Stimulated activated CD4-positive, alpha-beta T cell treated with anti-CD3 and anti-CD28 coated beads, TNF-alpha, amount 100 ng/mL, for 4 hours (primary cell): Measurements from ENCODE around the gene FUBP1.
"Not testable (repeated sequence)": the region's sequence is repeated elsewhere in the genome, so short reads cannot be mapped to it uniquely, and the experiment has no call there.

ENCODE experiments used
- DNase-seq, 3 experiments: peaks; one replicate each; pipeline ENCODE4 v3.0.0-alpha.2; 2020; ENCODE audit warnings: low read depth in 3 of 3

Gene FUBP1

DNA sequence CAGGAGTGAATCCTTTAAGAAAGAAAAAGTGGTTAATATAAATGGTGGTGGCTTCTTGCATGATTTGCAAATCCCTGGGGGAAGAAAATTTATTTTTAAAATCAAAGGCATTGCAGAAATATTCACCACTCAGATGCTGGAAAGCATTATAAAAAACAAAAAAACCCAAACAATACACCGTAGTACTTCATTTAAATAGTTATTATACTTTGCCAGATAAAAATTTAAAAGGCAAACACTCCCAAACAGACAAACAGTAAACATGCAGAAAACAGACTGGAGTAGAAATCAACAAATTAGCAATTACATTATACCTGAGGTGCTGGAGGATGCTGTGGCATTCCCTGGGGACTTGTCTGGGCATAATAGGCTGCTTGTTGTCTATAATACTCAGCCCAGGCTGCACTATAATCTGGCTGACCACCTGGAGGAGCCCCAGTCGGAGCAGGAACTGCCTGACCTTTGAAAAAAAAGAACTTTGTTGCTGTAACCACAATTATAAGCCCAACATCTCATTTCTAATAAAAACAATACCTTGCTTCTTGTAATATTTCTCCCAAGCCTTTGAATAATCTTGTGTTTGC, 29.9 kb downstream of the FUBP1 start:
- no peak for DNase-seq

DNA sequence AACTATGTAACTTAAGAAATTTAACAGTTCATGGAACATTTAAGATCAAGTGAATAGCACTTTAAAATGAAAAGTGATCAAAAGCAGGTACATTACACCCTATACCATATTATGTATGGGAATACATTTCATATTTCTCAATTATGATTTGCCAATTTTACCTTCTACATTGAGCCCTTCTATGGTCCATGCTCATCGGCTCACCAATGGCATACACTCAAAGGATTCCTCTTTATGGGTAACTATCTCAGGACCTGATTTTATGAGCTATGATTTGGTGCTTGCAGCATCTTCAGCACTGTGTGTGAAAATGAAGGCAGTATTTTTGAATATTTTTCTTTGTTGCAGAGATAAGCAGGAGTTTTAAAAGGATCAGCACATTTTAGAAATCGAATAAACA, 33.5 kb downstream of the FUBP1 start:
- no peak for DNase-seq

- no peak for DNase-seq
Observed at GRCh38 chr1:77942400-77943140, 36.3 kb downstream of the FUBP1 start.

DNA sequence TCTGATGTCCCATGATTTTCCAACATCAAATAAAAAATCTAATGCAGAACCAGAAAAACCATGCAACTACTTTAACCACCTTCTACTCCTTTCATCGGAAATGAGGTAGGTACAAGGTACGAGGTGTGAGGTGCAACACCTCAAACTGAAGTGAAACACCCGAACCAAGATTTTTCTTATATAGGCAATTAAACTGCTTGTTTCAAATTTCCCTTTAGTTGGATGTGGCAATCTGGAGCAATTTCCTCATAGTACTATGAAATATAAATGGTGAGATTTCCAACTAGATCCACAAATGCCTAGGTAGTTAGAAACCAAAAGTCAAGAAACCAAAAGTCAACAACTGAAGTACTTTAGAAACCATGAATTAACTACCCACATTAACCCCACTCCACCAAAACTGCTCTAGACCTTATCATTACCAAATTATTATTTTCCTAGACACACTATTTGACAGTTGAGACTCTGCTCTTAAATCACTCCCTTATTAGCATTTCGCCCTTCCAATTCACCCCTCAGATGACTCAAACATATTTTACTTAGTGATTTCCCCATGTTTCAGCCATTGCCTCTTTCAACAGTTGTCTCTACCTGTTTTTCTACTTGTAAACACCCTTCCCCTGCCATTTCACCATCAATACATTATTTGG, 37.8 kb downstream of the FUBP1 start:
- no peak for DNase-seq

DNA sequence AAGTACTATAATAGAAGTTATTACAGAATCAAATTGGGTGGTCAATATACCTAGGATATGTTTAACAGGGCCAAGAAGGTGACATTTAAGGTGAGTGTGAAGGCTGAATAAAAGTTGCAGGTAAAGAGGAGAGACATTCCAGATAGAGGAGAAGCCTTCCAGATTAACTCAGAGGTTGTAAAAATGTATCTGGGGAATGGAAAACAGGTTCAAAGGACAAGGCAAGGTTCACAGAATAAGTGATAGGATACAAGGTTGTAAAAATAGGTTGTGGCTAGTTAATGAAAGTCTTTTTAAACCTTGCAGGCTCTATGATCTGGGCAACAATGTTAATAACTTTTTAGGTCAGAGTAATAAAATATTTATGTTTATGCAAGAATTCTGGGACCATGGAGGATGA, 40.2 kb downstream of the FUBP1 start:
- DNase-seq: no peak

DNA sequence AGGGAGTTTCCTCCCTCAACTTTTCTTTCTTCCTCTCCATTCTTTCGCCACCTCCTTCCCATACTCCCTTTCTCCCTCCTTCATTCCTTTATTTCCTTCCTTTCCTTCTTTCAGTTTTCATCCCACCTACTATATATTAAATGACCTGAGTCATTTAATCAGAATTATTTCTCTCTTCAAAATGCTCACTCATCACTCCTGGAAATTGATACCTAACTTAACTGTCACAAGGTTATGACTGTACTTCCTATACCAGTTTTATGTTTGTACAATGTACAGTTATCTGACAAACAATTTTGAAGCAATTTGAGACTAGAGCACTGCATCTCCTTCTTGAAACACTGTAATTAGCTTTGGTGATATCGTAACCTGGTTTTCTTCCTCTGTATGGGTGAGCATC, 49.1 kb downstream of the FUBP1 start:
- no peak for DNase-seq

- DNase-seq: no peak
Observed at GRCh38 chr1:77927414-77927813, 51.5 kb downstream of the FUBP1 start.

GRCh38 chr1:77926561-77927357, 52.1 kb downstream of the FUBP1 start:
- no peak for DNase-seq

- no peak for DNase-seq
Observed at GRCh38 chr1:77925956-77926355, 52.9 kb downstream of the FUBP1 start.

DNA sequence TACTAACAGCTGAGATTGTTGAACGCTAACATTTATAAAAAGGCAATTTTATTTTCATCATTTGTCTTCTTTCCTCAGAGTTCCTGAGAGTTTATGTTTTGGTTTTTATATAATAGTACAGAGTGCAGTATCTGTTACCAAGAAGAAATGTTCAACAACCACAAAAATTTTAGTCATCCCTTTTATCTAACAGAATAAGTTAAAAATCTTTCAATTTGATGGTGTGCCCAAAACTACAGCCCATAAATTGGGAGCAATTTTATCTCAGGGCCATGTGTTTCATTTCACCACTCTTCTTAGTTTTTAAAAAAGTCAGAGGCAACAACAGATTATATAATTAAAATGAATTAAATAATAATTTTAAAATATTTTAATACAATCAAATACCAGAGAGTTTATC, 53.4 kb downstream of the FUBP1 start:
- no peak for DNase-seq

DNA sequence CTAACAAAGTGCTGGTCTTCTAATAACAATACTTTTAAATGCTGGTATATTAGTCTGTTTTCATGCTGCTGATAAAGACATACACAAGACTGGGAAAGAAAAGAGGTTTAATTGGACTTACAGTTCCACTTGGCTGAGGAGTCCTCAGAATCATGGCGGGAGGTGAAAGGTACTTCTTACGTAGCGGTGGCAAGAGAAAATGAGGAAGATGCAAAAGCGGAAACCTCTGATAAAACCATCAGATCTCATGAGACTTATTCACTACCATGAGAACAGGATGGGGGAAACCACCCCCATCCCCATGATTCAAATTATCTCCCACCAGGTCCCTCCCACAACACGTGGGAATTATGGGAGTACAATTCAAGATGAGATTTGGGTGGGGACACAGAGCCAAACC, 60.0 kb downstream of the FUBP1 start:
- not testable (repeated sequence) for DNase-seq

GRCh38 chr1:77910116-77910515, 68.8 kb downstream of the FUBP1 start:
- DNase-seq: no peak

DNA sequence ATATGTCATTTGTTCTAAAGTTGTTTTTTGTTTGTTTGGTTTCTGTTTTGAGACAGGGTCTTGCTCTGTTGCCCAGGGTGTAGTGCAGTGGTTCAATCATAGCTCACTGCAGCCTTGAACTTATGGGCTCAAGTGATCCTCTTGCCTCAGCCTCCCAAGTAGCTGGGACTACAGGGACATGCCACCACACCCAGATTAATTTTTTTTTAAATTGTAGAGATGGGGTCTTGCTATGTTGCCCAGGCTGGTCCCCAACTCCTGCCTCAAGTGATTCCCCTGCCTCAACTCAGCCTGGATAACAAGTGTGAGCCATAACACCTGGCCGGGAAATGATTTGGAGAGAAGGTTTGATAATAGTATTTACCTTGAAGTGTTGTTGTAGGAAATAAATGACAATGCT, 72.2 kb downstream of the FUBP1 start:
- DNase-seq: no peak

DNA sequence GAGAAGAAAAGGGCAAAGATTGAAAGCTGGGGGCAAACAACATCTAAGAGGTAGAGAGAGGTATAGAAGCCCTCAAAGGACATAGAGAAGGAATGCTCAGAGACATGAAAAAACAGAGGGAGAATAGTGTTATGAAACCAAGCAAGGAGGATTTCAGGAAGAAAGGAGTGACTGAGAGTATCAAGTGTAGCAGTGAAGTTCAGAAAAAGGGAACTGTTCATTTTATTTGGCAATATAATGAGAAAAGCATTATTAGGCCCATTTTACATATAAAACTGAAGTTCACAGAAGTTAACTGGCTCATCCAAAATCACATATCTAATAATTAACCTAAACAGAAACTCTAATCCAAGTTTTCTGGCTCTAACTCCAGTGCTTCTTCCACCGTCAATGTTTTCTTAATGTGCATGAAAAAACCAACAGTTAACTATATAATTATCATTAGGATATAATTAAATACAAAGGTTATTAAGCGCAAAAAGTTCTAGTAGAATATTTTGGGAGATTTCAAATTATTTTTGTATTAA, 72.8 kb downstream of the FUBP1 start:
- no peak for DNase-seq

- DNase-seq: no peak
Observed at GRCh38 chr1:77905603-77906002, 73.3 kb downstream of the FUBP1 start.

- no peak for DNase-seq
Observed at GRCh38 chr1:77900687-77901293, 78.1 kb downstream of the FUBP1 start.

GRCh38 chr1:77899647-77900320, 79.1 kb downstream of the FUBP1 start:
- no peak for DNase-seq
